ENCODE results near the gene TMEM109. TPM values are rescaled to one million over a fixed set of nuclear protein-coding genes. Genes with fewer than 3 reads are reported as not detected.
A peak's percentile ranks its signal among the peaks of the same experiment; 100 is the strongest.

The TMEM109 gene
- total and polyA plus RNA-seq, 2 of the 13 experiments (the other 11 are each of a cell fraction or from before 2014, with no cell fraction given): 7.7 to 18.0 TPM

GRCh38 chr11:60970369-60970774 lies 56.4 kb downstream of the TMEM109 start (continued):
- TF ChIP-seq ZNF263 (CRISPR knock-in tag; IDR thresholded peaks at IDR 0.05) (peak; percentile 82), HNRNPUL1 (IDR thresholded peaks at IDR 0.05; ENCODE audit: low read depth, low read length) (no peak), E2F2 (CRISPR knock-in tag; IDR thresholded peaks at IDR 0.05; ENCODE audit: borderline replicate concordance) (no peak), ZNF101 (CRISPR knock-in tag; IDR thresholded peaks at IDR 0.05; ENCODE audit: borderline replicate concordance, low read depth) (no peak), SMC3 (IDR thresholded peaks at IDR 0.05; ENCODE audit: low read length) (peak; percentile 50), STAG1 (CRISPR knock-in tag; IDR thresholded peaks at IDR 0.05) (peak; percentile 69), PHF20 (CRISPR knock-in tag; IDR thresholded peaks at IDR 0.05) (no peak), ELF1 (CRISPR knock-in tag; IDR thresholded peaks at IDR 0.05) (no peak), FIP1L1 (IDR thresholded peaks at IDR 0.05; ENCODE audit: borderline replicate concordance, insufficient read depth, low read depth, low read length) (no peak), UBTF (CRISPR knock-in tag; IDR thresholded peaks at IDR 0.05) (no peak), RAD21 (CRISPR knock-in tag; IDR thresholded peaks at IDR 0.05) (peak; percentile 71), SALL1 (CRISPR knock-in tag; IDR thresholded peaks at IDR 0.05) (0 out of 2 replicates have a peak, but pooled peaks have one; percentile 9), NFYB (CRISPR knock-in tag; IDR thresholded peaks at IDR 0.05) (no peak), ZFP90 (CRISPR knock-in tag; IDR thresholded peaks at IDR 0.05; ENCODE audit: borderline replicate concordance) (no peak), XRCC5 (optimal IDR thresholded peaks at IDR 0.05; ENCODE audit: low read length) (peak; percentile 41), REST (IDR thresholded peaks at IDR 0.05; ENCODE audit: borderline replicate concordance in 1 of 2, low read depth in 1 of 2, low read length in 2 of 2) (no peak), PATZ1 (CRISPR knock-in tag; IDR thresholded peaks at IDR 0.05) (peak; percentile 25; the same call in 1 of the 2 replicates)
- TF ChIP-seq, protein P1, sequence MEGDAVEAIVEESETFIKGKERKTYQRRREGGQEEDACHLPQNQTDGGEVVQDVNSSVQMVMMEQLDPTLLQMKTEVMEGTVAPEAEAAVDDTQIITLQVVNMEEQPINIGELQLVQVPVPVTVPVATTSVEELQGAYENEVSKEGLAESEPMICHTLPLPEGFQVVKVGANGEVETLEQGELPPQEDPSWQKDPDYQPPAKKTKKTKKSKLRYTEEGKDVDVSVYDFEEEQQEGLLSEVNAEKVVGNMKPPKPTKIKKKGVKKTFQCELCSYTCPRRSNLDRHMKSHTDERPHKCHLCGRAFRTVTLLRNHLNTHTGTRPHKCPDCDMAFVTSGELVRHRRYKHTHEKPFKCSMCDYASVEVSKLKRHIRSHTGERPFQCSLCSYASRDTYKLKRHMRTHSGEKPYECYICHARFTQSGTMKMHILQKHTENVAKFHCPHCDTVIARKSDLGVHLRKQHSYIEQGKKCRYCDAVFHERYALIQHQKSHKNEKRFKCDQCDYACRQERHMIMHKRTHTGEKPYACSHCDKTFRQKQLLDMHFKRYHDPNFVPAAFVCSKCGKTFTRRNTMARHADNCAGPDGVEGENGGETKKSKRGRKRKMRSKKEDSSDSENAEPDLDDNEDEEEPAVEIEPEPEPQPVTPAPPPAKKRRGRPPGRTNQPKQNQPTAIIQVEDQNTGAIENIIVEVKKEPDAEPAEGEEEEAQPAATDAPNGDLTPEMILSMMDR (CRISPR knock-in tag; IDR thresholded peaks at IDR 0.05): peak; percentile 82
